GM19395 (cell line): ENCODE measurements around the gene TRPV6.

Experiments
- ATAC-seq: cut with Tn5 transposase; IDR thresholded peaks from one replicate; pipeline ENCODE4 v1.9.1; 2021; ENCODE audit warnings: mild to moderate bottlenecking, moderate library complexity; ENCODE audit not compliant: unreplicated experiment

The TRPV6 gene

GRCh38 chr7:142885311-142886230 lies at the start of gene TRPV6:
TSS of gene TRPV6 (minus strand) at chr7:142885745.
- ATAC-seq, result no peak

- no peak for ATAC-seq
Observed at GRCh38 chr7:142934056-142934455, 48.5 kb upstream of the TRPV6 start.

DNA sequence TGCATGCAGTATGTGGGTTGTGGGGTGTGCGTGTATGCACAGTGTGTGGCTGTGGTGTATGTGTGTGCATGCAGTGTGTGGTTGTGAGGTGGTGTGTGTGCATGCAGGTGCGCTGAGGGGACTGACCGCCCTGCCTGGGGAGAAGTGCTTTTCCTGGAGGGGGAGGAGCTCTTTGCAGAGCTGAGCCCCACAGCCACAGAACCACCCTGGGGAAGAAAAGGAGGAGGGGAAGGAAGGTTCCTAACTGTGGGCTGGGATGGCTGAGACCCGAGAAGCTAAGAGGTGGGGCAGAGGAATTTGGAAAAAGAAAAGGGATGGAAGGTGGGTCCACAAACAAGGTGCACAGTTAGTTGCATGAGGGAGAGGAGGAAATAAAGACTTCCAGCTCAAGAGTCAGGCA lies 48.1 kb upstream of the TRPV6 start, which contains the start of gene TRPV5:
Gene TRPV5 (minus strand): TSS at position 123 of the 400 bp plus-strand sequence. CDS start 287 bp downstream, outside the sequence.
- ATAC-seq, result no peak

GRCh38 chr7:142933092-142933475 lies 47.5 kb upstream of the TRPV6 start:
- ATAC-seq, result no peak

GRCh38 chr7:142932386-142933091 lies 47.0 kb upstream of the TRPV6 start:
- ATAC-seq, result no peak

GRCh38 chr7:142930126-142930730 lies 44.7 kb upstream of the TRPV6 start:
- ATAC-seq, result no peak

DNA sequence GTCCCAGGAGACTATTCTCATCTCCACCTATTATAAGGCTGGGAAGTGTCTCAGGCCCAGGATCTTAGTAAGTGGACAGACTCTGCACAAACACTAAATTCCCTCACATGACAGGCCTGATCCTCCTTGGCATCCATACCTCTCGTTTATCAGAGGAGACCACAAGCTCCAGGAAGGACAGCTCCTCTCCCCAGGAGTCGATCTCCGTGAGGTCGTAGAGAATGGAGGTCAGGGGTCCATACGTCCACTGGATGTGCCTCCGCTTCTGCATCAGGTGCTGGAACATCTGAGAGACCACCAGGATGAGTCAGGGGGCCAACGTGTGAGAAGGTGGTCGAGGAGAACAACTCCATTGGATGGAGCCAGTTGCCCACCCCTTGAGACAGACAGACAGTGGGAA lies 42.4 kb upstream of the TRPV6 start:
- no peak for ATAC-seq

DNA sequence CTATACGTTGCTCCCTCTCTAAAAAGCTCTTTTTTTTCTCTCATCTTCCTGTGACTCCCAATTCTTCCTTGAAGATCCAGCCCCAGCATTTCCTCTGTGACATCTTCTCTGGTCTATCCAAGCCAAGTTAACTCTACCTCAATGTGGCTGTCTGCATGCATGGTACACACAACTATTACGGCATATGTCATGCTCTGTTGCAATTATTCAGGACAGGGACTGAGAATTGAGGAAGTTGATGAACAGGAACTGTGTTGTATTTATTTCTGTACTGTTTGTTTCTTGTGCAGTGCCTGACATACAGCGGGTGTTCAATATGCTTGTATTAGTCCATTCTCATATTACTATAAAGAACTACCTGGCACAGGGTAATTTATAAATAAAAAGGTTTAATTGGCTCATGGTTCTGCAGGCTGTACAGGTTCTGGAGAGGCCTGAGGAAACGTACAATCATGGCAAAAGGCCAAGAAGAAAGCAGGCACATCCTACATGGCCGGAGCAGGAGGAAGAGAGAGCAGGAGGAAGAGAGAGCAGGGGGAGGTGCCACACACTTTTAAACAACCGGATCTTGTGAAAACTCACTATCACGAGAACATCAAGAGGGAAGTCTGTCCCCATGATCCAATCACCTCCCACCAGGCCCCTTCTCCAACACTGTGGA lies 41.7 kb upstream of the TRPV6 start:
- ATAC-seq, result no peak

GRCh38 chr7:142925413-142925812 lies 39.9 kb upstream of the TRPV6 start:
- no peak for ATAC-seq

- no peak for ATAC-seq
Observed at GRCh38 chr7:142923391-142923790, 37.8 kb upstream of the TRPV6 start.

DNA sequence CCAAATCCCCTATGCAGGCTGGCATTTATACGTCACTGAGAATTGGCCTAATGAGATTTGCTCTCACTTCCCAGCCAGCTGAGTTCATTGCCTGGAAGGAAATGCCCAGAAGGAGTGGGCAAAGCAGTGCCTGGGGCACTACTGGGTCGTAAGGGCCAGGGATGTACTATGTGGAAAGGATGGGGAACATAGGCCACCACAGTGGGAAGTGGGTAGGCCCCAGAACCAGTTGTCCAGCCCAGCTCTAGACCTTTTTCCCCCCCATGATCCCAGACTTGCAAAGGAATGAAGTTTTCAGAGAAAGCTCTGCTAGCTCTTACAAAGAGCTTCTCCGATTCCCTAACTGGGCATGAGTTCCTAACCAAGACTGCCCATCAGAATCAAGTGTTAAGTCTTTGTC lies 34.1 kb upstream of the TRPV6 start:
- no peak for ATAC-seq

GRCh38 chr7:142918901-142919300 lies 33.4 kb upstream of the TRPV6 start:
- no peak for ATAC-seq

DNA sequence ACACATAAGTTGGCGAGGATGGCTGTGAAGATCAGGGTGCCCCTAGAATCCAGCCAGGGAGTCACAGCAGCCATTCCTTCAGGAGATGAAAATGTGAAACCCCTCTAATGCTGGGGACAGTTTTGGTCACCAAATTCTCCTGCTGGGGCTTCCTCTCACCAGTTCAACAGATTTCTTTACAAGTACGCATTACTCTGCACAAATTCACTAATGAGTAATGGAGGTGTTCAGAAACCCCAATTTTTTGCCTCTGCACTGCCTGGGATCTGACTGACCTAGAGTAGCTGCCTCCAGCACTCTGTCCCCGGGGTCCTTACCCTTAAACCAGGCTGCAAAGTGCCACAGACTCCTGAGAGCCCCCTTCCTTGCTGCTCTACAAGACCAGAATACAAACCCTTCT lies 31.9 kb upstream of the TRPV6 start:
- ATAC-seq, result no peak

- no peak for ATAC-seq
Observed at GRCh38 chr7:142916508-142916907, 31.0 kb upstream of the TRPV6 start.

DNA sequence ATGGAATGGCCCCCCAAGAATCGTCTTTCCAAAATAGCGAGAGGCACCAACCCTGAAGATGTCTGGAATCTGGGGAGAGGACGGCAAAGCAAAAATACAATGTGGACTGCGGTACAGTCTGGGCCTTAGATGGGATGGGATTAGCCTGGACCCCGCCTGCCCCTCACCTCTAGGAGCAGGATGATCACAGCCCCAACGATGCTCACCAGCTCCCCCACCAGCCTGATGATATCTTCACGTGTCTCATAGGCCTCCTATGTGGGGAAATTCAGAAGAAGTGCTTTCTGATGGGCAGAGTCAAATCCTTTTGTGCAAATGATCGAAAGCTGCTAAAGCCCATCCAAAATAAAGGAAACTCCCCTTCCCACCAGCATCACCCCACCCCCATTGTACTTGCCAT lies 29.8 kb upstream of the TRPV6 start:
- no peak for ATAC-seq

- ATAC-seq, result no peak
Observed at GRCh38 chr7:142914121-142914520, 28.6 kb upstream of the TRPV6 start.

- ATAC-seq, result no peak
Observed at GRCh38 chr7:142913566-142913965, 28.0 kb upstream of the TRPV6 start.

DNA sequence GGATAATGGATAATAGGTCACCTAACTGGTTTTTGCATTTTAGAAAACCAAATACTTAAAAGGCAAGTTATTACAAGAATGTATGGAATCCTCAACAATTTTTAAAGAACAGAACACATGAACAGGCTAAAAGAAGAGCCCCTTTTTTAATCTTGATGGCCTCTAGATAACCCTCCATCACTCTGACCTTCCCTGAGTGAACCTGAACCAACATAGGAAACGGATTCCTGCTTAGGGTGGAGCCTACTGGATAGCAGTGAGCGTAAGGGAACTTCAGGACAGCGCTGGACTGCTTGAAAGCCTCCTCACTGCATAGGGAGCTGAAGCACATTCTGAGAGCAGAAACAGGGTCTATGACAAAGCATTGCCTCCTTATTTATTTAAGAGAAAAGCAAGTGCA lies 27.5 kb upstream of the TRPV6 start:
- ATAC-seq, result no peak

- no peak for ATAC-seq
Observed at GRCh38 chr7:142910481-142910880, 24.9 kb upstream of the TRPV6 start.

- no peak for ATAC-seq
Observed at GRCh38 chr7:142910031-142910433, 24.5 kb upstream of the TRPV6 start.
